Sigmoid colon (tissue), 3 donors: ENCODE measurements around the gene LEFTY1.

Experiments
- CTCF ChIP-seq, 4 experiments: fragments of 450-650 bp in 3 of 4; fragments of 200-600 bp in 1 of 4; IDR thresholded peaks; one replicate each; pipeline ENCODE4 v1.5.1; 2016 to 2019; ENCODE audit warnings: antibody characterized with exemption in 4 of 4, mild to moderate bottlenecking in 3 of 4, moderate library complexity in 2 of 4
- POLR2A ChIP-seq, 2 donors: fragments of 450-650 bp; IDR thresholded peaks; one replicate each; pipeline ENCODE4 v1.6.1; 2016; ENCODE audit warnings: antibody characterized with exemption in 2 of 2, mild to moderate bottlenecking in 2 of 2, moderate library complexity in 2 of 2

- no peak for TF ChIP-seq CTCF (IDR thresholded peaks at IDR 0.05)
- no peak for TF ChIP-seq POLR2A (IDR thresholded peaks at IDR 0.05)
Observed at GRCh38 chr1:225928186-225929175, 39.5 kb upstream of the LEFTY1 start.
